Iris pigment epithelial cell (primary cell): Measurements from ENCODE around the gene HOXC11.

ENCODE experiments used
- DNase-seq: peaks from one replicate; pipeline ENCODE4 v3.0.0-alpha.2; 2011; ENCODE audit warnings: low read depth

The HOXC11 gene

DNA sequence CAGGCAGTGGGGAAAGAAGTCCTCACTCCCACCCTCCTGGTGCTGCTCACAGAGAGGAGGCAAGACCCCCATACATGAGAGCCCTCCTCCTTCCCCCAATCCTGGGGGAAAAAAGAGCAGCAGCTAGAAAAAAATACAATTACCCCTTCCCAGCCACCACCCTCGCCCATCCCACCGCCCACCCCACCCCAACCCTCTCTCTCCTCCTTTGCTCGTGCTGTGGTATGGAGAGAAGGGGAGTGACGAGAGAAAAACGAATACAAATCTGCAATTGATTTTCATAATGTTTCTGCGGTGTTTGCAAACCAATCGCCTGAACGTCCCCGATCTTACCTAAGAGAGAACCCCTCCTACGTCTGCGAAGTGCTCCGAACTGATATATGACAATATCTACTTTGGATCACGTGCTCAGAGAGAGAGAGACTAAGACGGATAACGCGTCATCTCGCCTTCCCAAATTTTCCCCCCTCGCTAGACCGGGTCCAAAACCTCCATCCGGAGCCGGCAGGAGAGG, at the start of gene HOXC11:
Gene HOXC11 (plus strand): TSS at position 405 of the 514 bp plus-strand sequence. CDS start 116 bp downstream, outside the sequence.
- no peak for DNase-seq

DNA sequence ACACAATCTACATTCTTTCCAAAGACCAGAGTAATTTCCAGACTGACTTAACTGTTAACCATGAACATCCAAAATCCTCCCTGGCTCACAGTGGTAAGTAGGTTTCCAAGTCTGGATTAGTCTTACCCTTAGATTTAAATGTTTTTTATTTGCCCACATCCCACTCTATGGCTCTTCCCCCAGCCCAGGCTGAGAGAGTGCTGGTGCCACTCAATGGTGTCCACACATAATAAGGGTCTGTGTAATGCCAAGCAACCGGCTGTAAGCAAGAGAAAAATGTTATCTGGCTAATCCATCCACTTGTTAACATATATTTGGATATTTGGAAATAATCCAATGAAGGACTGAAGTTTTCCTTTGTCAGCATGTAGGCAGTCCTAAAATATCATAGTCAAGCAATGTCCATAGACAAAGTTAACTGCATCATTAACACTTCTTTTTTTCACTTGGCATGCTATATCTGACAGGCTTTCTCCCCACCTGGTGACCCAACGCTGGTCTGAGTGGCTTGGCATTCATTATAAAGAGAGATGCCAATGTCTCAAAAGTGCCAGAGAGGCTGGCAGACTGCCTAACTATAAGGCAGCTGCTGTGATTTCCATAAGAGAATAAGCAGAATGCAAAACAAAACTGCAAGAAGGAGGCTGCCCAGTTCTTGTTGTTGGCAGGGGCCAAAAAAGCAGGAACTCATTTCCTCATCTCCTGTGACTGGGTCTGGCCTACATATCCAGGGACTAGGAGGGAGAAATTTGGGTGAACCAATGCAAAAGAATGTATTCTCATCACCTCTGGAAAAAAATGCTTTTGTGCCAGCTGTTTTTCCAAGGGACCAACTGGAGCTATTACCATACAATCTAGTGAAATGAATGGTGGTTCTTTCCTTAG, 48.2 kb upstream of the HOXC11 start:
- no peak for DNase-seq

DNA sequence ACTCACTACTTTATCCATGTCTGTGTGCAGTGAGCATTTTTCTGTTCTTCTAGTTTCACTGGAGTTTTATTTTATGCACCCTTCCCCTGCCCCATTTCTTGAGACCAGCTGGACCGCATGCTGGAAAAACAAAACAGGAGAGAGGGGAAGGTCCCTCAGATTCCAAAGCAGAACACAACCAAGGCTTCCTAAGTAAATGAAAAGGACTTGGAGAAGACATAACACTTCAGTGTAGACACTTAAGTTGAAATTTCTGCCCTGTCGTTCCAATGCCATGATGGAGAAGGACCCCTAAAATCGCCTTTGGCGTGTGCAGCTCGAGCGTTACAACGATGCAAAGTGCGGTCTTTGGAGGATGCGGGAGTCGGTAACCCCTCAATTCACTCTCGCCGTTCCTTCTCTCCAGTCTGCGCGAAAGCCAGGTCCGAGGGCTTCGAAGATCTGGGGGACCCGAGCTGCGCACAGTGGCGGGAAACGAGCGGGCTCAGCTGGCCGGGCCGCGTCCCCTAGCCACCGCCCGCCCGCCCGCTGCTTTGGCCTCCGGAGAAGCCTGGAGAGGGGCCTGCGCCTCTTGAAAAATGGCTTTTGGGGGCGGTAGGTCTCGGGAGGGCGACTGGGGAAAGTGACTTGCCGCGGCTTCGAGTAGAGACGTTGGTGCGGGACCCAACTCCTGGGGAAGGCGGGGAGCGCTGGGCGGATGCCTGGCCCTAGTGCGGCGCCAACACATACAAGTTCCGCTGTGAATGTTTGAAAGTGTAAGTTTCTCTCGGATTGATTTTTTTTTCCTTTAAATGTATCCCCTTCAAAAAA, 45.5 kb upstream of the HOXC11 start:
- DNase-seq = no peak

DNA sequence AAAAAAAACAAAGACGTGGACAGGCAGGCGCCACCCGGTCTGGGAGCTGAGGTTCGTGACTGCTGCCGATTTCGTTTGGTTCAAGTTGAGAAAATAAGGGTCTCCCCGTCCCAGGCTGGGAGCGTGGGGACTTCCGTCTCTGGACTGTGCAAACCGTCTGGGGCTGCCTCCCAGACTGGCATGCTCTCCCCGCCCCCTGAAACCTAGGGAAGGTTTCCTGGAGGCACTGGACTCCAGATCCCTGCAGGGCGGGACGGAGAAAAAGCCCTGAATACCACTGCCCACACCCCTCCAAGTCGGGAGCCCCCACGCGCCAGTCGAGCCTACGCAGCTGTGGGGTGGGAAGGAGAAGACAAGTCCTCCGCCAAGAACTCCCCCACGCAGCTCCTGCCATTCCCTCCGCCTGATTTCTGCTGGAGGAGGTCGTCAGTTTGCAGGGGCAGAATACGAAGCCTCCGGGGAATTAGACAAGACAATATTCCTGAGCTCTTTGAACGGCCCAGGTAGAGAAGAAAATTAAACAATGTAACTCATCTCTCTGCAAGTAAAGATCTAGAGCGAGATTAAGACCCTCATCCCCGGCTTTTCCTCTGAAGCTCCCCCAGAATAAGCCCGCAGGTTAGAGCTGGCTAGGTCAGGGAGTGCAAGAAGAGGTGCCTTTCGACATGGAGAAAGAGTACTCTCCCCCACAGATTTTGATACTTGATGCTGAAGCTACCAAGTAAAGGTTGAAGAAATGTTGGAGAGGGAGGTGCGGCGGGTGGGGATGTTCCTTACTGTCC, 44.7 kb upstream of the HOXC11 start:
- no peak for DNase-seq

DNA sequence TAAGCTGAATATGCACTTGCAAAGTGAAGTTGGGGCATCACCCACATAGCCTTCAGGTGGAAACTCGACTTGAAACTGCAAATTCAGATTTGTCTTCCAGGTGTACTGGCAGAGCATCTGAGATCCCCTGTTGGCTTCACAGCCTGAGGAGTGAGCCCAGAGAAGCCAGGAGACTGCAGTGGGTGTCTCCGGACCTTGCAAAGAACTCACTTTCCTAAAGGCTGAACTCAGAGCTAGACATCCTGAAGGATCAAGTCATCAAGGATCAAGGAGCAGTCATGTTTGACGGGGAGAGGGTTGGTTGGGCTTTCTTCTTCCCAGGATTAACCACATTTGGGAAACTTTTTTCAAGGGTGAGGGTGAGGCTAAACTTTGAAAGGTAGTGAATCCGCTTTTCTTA, 43.4 kb upstream of the HOXC11 start:
- DNase-seq = no peak

DNA sequence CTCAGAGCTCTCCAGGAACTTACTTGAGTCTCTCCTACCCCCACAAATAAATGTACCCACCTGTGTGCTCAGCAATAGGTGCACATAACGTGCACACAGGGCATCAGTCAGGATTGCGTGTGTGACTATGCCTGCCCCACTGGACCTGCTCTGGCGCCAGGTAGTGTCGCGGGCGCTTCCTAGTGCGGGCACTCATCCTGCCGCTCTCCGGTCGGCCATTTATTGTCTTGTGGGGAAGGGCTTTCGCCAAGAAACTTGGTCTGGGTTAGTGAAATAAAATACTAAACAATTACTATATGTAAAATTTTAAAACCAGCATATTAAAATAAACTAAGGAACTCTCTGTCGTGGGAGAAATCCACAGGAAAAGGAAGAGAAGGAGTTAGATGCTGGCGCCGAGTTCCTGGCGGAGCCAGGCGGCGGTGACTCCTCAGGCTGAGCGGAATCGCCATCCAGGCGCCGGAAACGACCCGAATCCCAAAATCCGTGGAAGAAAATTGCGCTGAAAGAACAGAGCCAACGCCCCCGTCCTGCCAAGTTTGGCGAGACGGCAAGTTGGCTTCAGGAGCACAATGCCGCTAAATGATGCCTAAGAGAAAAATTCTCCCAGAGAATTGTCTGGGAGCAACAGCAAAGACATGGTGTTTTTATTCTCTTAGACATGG, 42.2 kb upstream of the HOXC11 start:
- no peak for DNase-seq

DNA sequence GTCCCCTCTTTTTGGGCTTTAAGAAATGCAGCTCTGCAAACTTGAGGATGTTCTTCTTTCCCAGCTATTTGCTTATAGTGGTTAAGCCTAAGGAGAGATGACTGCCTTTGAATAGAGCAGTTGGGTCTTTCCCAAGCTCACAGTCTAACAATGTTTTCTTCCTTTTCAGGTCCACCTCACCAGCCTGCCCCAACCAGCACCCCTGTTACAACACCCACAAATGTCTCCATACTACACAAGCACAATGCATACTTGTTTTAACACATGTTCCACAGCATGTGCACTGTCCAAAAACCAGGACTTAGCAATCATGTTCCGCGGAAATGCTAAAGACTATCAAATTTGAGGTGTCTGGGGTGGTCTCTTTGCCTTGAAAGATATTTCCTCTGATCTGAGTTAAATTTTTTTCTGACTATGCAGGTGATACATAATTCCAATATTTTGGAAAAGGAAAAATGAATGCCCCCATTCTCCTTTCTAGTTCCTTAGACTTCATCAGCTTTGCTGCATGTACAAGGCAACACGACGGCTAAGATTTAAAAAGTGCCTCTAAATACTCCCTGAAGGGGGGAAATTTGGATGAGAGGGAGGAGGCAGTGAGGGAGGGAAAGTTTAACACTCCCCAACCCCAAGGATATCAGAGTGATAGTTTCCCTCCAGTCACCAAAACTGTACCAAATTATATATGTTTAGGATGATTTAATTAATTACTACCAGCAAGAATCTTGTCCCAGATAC, 40.9 kb upstream of the HOXC11 start:
- no peak for DNase-seq

DNA sequence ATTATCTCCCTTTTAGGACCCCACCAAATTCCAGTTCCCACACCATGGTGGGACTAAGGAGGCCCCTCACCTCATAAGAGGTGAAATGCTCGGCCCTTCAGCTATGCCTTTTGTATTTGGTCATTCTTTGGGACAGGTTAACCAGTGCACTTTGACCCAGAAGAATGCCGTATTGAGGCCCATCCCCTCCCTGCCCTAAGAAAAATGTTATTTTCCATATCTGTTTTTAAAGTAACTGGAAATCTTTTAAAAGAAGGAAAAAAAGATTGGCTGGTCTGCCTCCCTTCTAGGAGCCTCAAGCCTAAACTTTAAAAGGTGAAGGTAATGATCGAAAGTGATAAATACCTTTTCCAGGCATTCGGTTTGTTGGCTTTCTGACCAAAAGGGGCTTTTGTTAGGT, 40.0 kb upstream of the HOXC11 start:
- no peak for DNase-seq

DNA sequence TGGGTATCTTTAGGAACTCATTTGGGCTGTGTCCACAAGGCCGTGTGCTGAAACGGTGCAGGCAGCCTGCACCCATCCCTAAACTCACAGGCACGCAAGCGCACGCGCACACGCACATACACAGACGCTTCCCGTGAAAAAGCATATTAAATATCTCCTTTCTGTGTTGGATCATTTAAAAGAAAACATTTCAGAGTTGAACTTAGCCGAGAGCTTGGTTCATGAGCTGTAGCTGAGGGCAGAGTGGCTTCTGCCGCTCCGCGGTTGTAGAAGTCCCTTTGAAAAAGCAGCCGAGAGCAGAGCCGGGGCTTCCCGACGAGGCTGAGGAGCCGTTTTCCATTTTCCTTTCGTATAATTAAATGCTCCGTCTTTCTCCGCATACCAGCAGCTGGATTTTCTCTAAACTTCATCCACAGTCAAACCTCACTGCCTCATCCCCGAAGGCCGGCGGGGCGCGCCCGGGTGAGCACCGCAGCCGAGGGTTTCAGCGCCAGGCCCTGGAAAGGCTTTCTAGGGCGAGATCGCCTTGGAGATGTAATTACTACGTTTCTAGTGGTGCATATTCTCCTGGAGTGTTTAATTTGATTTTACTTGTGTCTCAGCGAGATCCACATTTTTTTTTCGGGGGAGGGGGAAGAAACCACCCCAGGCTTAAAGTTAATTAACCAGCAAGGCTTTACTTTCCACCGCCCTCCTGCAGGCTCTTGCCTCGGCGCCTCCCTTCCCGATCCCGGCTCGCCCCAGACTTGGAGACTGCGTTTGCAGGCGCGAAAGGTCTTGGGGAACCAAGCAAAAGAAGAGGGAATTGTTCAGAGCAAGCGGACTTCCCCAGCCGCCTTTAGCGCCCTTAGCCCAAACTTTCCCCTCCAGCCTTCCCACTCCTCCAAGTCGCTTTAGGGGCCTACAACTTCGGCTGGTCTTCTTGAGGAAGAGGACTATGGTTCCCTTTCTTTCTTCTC, 37.3 kb upstream of the HOXC11 start:
- DNase-seq = no peak

DNA sequence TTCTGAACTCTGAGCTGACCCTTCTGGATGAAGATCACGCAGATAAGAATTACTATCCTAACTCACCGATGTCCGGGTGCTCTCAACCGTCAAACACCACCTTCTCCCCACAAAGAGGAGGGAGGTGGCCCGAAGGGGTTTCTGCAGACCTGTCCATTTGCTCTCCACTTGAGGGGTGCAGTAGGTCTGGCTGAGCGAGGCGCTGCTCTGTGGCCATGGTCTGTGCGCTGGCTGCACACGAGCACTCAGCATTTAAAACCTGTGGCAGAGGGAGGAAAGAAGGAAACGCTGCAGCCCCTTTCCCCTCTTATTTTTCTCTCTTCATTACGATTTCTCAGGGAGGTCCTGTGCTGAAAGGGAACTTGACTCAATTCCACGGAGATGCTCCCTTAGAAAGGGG, 35.8 kb upstream of the HOXC11 start:
- no peak for DNase-seq

DNA sequence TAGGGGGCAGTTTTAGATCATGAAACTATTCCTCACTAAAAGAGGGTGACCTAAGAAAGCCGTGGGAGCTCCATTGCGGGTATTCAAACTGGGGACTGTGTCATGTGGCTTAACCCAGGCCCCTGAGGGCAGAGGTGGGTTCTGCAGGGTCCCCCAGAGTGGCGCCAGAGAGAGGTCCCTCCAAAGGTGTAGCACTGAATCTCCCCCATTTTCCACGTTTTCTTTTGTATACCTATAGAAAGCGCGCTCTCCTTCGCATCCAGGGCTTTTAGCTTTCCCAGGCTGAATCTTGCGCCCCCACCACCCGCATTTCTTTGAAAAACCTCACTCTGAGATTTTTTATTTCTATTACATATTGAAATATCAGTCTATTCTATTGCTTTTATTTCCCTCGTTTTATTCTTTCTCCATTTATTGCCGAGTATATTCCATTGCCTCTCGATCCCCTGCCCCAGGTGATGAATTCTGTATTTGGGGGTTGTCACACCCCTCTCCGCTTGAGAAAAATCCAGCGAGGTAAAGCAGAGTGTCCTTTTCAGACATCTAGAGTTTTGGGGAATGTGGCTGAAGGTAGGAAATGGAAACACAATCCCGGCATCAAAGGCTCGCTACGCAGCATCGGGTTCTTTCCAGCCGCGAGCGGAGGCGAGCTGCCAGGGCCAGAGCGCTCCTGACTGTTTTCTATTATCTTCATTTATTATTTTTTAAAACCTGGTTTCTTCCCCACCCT, 35.2 kb upstream of the HOXC11 start:
- DNase-seq = no peak

DNA sequence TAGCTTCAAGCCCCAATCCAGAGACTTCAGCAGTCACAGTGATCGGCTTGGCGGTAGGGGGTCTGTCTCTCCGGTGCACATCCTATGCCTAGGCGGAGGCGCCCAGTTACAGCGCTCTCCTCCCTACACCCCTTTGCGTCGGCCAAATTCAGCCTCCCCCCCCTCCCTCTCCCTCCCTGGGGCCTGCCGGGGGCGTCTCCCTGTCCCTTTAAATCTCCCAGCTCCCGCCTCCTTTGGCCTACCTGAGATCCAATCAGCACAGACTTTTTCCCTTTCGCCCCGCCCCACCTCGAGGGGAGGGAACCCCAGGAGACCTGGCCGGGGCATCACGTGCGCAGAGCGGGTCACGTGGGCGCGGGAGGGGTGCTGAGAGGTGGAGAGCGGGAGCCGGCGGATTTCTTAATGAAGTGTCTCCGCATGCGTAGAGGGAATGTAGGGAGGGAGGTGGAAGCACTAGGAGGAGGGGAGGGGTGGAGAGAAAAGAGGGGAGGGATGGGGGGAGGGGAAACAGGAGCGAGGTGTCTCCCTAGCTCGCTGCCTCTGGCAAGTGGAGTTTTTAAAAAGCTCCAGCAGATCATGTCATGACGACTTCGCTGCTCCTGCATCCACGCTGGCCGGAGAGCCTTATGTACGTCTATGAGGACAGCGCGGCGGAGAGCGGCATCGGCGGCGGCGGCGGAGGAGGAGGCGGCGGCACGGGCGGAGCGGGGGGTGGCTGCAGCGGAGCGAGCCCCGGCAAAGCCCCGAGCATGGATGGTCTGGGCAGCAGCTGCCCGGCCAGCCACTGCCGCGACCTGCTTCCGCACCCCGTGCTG, 34.4 kb upstream of the HOXC11 start, which contains the start of gene HOXC13:
Gene HOXC13 (plus strand): TSS at position 506 of the 815 bp plus-strand sequence. CDS start 76 bp downstream, at position 582.
- no peak for DNase-seq

DNA sequence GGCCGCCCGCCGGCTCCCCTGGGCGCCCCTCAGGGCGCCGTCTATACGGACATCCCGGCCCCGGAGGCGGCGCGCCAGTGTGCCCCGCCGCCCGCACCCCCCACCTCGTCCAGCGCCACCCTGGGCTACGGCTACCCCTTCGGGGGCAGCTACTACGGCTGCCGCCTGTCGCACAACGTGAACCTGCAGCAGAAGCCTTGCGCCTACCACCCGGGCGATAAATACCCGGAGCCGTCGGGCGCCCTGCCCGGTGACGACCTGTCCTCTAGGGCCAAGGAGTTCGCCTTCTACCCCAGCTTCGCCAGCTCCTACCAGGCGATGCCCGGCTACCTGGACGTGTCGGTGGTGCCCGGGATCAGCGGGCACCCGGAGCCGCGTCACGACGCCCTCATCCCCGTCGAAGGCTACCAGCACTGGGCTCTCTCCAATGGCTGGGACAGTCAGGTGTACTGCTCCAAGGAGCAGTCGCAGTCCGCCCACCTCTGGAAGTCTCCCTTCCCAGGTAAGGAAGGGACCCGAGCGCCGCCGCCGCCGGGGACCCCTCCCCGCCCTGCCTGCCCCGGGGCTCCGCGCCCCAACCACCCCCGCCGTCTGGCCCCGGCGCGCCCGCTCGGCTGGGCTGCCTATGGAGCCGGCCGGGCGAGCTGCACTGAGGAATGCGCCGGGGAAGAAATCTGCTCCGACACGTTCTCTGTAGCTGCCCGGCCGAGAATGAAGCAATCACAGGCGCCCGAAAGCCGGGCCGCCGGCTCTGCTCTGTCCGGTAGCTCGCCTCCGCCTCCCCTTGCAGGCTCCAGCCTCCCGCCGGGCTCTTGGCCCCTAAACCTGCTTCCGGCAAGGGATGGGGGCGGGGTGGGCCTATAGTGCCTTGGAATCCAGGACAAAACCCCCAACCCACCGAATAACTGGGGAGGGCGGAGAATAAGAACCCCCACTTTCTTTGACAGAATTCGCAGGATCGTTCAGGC, 33.5 kb upstream of the HOXC11 start:
- peak; percentile 47 for DNase-seq

DNA sequence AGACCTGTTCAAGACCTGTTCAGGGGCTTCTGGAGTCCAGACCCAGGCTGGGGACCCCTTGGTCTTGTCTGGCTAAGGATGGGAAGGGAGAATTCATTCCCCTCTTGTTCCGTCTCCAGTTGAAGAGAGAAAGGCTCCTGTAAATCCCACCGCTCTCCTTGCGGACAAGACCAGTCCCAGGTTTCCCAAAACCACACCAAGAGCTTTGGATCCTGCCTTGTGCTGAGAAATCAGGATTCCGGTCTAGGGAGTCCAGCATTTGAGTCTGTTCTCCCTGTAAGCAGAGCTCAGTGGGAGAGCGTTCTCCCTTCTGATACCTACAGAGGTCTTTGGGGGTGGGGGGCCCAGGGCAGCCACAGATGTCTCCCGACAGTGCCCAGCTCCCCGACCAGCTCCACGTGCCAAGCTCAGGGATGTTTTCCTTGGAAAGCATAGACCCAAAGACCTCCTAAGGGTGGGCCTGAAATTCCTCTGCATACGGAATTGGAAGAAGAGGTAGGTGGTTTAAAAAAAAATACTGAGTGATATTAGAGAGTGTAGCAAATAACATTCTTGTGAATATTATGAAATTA, 32.4 kb upstream of the HOXC11 start:
- no peak for DNase-seq

DNA sequence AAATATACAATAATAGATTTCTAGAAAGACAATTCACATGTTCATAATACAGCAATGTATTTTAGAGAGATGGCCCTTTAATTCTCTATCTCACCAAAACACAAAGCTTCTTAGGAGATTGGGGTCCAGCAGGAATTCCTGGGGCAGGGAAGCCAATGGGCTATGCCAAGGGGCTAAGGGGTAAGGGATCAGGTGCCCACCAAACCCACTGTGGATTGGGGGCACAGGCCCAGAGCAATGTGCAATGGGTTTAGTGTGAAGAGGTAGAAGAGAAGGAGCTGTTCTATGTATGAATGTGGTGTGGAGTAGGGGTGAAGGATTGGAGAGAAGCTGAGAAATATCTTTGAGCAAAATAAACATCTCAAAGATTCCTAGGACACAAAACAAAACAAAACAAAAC, 31.7 kb upstream of the HOXC11 start:
- DNase-seq = no peak

DNA sequence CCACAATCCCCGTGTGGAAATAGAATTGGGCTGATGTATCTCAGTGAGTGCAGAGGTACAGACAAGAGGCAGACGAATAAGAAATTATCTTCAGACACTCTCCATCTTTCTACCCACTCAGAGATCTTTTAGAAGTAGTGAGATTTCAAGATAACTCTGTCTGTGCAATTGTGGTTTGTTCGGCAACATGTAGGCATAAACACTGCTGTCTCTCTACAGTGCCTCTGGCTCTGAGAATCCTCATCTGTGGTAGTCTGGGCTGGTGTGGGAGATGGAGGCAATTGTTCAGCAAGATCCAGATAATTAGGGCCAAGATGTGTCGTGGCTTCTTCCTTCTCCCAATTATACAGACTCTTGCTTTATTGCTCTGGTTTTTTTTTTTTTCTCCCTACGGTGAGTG, 31.2 kb upstream of the HOXC11 start:
- DNase-seq = no peak
